Measurements from ENCODE around the gene COASY. TPM values are rescaled to one million over a fixed set of nuclear protein-coding genes. Genes with fewer than 3 reads are reported as not detected.
A peak's percentile ranks its signal among the peaks of the same experiment; 100 is the strongest.

Gene COASY
- total RNA-seq (10 to 100 TPM; 37.8 to 40.7 TPM), total RNA-seq (13.2 to 93.5 (median 42.0) reads per million in 172 experiments)
- polyA plus RNA-seq (2013, experiment 1 of 2) = 38.3 TPM
- polyA plus RNA-seq (2013, experiment 2 of 2) = 40.2 TPM

DNA sequence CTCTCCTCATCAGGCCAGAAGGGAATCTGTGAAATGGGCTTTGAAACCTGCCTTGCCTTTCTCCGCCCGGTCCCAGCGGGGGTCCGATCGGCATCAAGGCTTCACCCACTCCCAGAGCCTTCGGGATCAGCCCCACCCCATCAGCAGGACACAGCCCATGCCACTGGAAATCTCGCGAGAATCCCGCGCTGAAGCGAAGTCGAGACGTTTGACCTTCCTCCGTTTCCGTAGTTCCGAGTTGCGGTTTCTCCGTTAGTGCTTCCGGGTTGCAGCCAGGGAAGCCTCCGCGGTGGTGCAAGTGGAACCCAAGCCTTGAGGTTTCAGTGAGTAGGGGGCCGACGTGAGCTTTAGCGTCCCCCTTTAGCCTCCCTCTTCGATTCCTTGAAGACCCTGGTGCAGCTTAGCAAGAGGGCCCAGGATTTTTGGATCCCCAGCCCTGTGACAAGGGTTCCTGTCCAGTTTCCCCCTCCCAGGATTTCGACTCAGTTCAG lies at the start of gene COASY:
TSS of gene COASY (plus strand) at position 252 of the 491 bp plus-strand sequence. CDS start 475 bp downstream, outside the sequence.
- DNase-seq = peak; percentile 82 to 96 (median 88)
- Mint-ChIP-seq H3K27ac (peak within 1 kb of the TSS; percentile 96), H3K27me3 (no peaks in the 10 kb centered on the region), H3K4me1 (ENCODE audit: low read depth) (peaks cover 31% of the 10 kb centered on the region), H3K4me3 (peak within 1 kb of the TSS; percentile 90), H3K36me3 (ENCODE audit: low read depth) (peaks cover 40% of the 10 kb centered on the region), H3K9me3 (no peaks in the 10 kb centered on the region)
- intact Hi-C loops (cut with DNase I, micrococcal nuclease) = loop anchor here in 1 of 2 experiments (2.0 kb wide), 1 partner anchor 25 kb away; the partner anchor contains the start of gene NAGLU
- no peaks in the 10 kb centered on the region for H3K9me3 ChIP-seq (ENCODE audit: control insufficient read depth in 1 of 2, insufficient read depth in 1 of 2, low read length in 2 of 2)
- no peaks in the 10 kb centered on the region for H3K27me3 ChIP-seq (ENCODE audit: control insufficient read depth in 1 of 2, insufficient read depth in 2 of 2, low read length in 2 of 2)
- TF ChIP-seq CTCF (IDR thresholded peaks at IDR 0.05) = no peak
- ChIA-PET CTCF (no interaction called here), POLR2A (interaction anchor here (0.9 to 1.0 kb wide), 2 partner anchors 15 to 17 kb away, joined by 3 to 5 read pairs; partner anchors contain the start of gene PSMC3IP)
- H3K4me3 ChIP-seq (ENCODE audit: low read length) = peak within 1 kb of the TSS; percentile 78
- peaks cover 45% of the 10 kb centered on the region for H3K4me1 ChIP-seq (ENCODE audit: insufficient read depth, low read length)
- H3K27ac ChIP-seq (ENCODE audit: low read depth in 1 of 2, low read length in 2 of 2) = peak within 1 kb of the TSS; percentile 54
- H3K36me3 ChIP-seq (ENCODE audit: insufficient read depth, low read length) = peaks cover 32% of the 10 kb centered on the region
- ATAC-seq (ENCODE audit: poor library complexity) = peak; percentile 69

- Mint-ChIP-seq H3K4me3 (no peak overlapping the region), H3K9me3 (no peaks in the 10 kb centered on the region), H3K27me3 (no peaks in the 10 kb centered on the region), H3K27ac (no peak overlapping the region), H3K36me3 (ENCODE audit: low read depth) (peaks cover 24% of the 10 kb centered on the region), H3K4me1 (ENCODE audit: low read depth) (peaks cover 1% of the 10 kb centered on the region)
- H3K27me3 ChIP-seq (ENCODE audit: control insufficient read depth in 1 of 2, insufficient read depth in 2 of 2, low read length in 2 of 2) = no peaks in the 10 kb centered on the region
- DNase-seq = no peak
- peaks cover 6% of the 10 kb centered on the region for H3K4me1 ChIP-seq (ENCODE audit: insufficient read depth, low read length)
- no peaks in the 10 kb centered on the region for H3K9me3 ChIP-seq (ENCODE audit: control insufficient read depth in 1 of 2, insufficient read depth in 1 of 2, low read length in 2 of 2)
- no peak for ATAC-seq (ENCODE audit: poor library complexity)
- POLR2A ChIA-PET = interaction anchor here (0.5 to 0.6 kb wide), 2 partner anchors 12 to 23 kb away, joined by 3 read pairs; no protein-coding TSS in a partner anchor
- H3K36me3 ChIP-seq (ENCODE audit: insufficient read depth, low read length) = peaks cover 4% of the 10 kb centered on the region
- CTCF ChIA-PET = no interaction called here
- no peak overlapping the region for H3K4me3 ChIP-seq (ENCODE audit: low read length)
- no peak overlapping the region for H3K27ac ChIP-seq (ENCODE audit: low read depth in 1 of 2, low read length in 2 of 2)
- no peak for TF ChIP-seq CTCF (IDR thresholded peaks at IDR 0.05)
- intact Hi-C loops (cut with DNase I, micrococcal nuclease) = loop anchor here in 1 of 2 experiments (10.0 kb wide), 1 partner anchor 487 kb away; the partner anchor contains the start of gene NKIRAS2
Observed at GRCh38 chr17:42512246-42512645, 49.7 kb upstream of the COASY start.

DNA sequence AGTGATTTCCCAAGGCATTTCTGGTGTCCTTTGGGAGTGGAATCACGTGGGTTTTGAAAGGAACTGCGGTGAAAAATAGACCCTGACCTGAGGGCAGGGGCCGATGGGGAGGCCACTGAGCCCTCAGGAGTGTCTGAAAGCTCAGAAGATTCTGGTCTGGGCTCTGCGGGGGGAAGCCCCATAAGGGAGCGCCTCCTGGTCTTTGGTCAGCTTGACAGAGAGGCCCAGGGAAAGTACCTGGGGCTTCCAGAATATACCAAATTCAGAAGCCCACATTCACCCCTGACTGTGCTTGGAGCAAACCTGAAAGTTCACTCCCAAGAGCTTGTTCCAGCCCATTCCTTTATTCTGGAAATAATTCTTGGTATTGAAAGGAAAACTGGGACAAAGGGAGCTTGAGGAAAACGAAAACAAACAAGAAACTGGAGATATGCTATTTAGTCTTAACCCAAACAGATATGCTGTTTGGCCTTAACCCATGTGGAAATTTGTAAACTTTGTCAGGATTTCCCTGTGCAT lies 49.2 kb upstream of the COASY start:
- Mint-ChIP-seq H3K4me3 (no peak overlapping the region), H3K27ac (no peak overlapping the region), H3K27me3 (no peaks in the 10 kb centered on the region), H3K9me3 (no peaks in the 10 kb centered on the region), H3K36me3 (ENCODE audit: low read depth) (peaks cover 25% of the 10 kb centered on the region), H3K4me1 (ENCODE audit: low read depth) (peaks cover 7% of the 10 kb centered on the region)
- Histone ChIP-seq H3K36me3 (ENCODE audit: insufficient read depth, low read length) (no peaks in the 10 kb centered on the region), H3K4me1 (ENCODE audit: insufficient read depth, low read length) (peaks cover 11% of the 10 kb centered on the region), H3K27me3 (ENCODE audit: control insufficient read depth in 1 of 2, insufficient read depth in 2 of 2, low read length in 2 of 2) (no peaks in the 10 kb centered on the region), H3K27ac (ENCODE audit: low read depth in 1 of 2, low read length in 2 of 2) (no peak overlapping the region), H3K4me3 (ENCODE audit: low read length) (no peak overlapping the region), H3K9me3 (ENCODE audit: control insufficient read depth in 1 of 2, insufficient read depth in 1 of 2, low read length in 2 of 2) (no peaks in the 10 kb centered on the region)
- ATAC-seq (ENCODE audit: poor library complexity) (no peak), DNase-seq (no peak)
- no peak for TF ChIP-seq CTCF (IDR thresholded peaks at IDR 0.05)
- intact Hi-C loops (cut with DNase I, micrococcal nuclease) = loop anchor here in 1 of 2 experiments (10.0 kb wide), 1 partner anchor 488 kb away; the partner anchor contains the start of gene NKIRAS2
- POLR2A ChIA-PET = interaction anchor here (0.6 kb wide), 1 partner anchor 13 kb away, joined by 3 read pairs; no protein-coding TSS in a partner anchor
- CTCF ChIA-PET = no interaction called here

All from CD4-positive, alpha-beta T cell (primary cell).